PC-9 (cell line): ENCODE results near the gene SERPINE2. TPM values are rescaled to one million over a fixed set of nuclear protein-coding genes. Genes with fewer than 3 reads are reported as not detected.
A peak's percentile ranks its signal among the peaks of the same experiment; 100 is the strongest.

Experiments
- BruUV-seq: library from RNA; stranded (reverse); fragments of 400-500 nt; replicated peaks from 2 replicates; lab custom pipeline; 2021; lab: Mats Ljungman, UMichigan
- CTCF ChIA-PET: fragments of 300-600 bp; sonication (Branson Sonifier 250); formaldehyde crosslinking; loops from one replicate; lab custom pipeline; 2022; ENCODE audit warnings: antibody characterized with exemption; lab: Charles Lee
- POLR2A ChIA-PET: fragments of 300-600 bp; sonication (Branson Sonifier 250); formaldehyde crosslinking; loops from one replicate; lab custom pipeline; 2022; ENCODE audit warnings: antibody characterized with exemption; ENCODE audit not compliant: unreplicated experiment; lab: Charles Lee
- DNase-seq, 2 experiments: peaks; one replicate each; pipeline versions ENCODE4 v3.0.0 to v3.0.0-alpha.2; 2015 to 2022; ENCODE audit warnings: mixed read lengths in 1 of 2
- H2AFZ ChIP-seq: fragments of 200-600 bp; sonication (generic); 2 replicates; pipeline ENCODE4 v1.8.1; 2017; ENCODE audit warnings: antibody characterized with exemption
- H3F3A ChIP-seq: fragments of 200-600 bp; sonication (generic); 2 replicates; pipeline ENCODE4 v1.8.1; 2017; ENCODE audit warnings: antibody characterized with exemption, mild to moderate bottlenecking, low read depth; ENCODE audit not compliant: insufficient read depth
- H3K27ac ChIP-seq: fragments of 200-600 bp; sonication (generic); 2 replicates; pipeline ENCODE4 v1.6.1; 2016; ENCODE audit warnings: mixed run types
- H3K27me3 ChIP-seq: fragments of 200-600 bp; sonication (generic); 2 replicates; pipeline ENCODE4 v1.6.1; 2016; ENCODE audit warnings: low read depth, mixed run types; ENCODE audit not compliant: insufficient read depth
- H3K36me3 ChIP-seq: fragments of 200-600 bp; sonication (generic); 2 replicates; pipeline ENCODE4 v1.6.1; 2016; ENCODE audit warnings: low read depth, mixed run types
- H3K4me1 ChIP-seq: fragments of 200-600 bp; sonication (generic); replicated peaks from 2 replicates; pipeline ENCODE4 v1.6.1; 2016; ENCODE audit warnings: mixed run types; ENCODE audit not compliant: insufficient read depth
- H3K4me2 ChIP-seq: fragments of 200-600 bp; sonication (generic); 2 replicates; pipeline ENCODE4 v1.6.1; 2017; ENCODE audit warnings: mixed run types
- H3K4me3 ChIP-seq: fragments of 200-600 bp; sonication (generic); 2 replicates; pipeline ENCODE4 v1.6.1; 2016; ENCODE audit warnings: mixed run types
- H3K79me2 ChIP-seq: fragments of 200-600 bp; sonication (generic); 2 replicates; pipeline ENCODE4 v1.6.1; 2017; ENCODE audit warnings: low read depth, mixed run types
- H3K9me2 ChIP-seq: fragments of 200-600 bp; sonication (generic); 2 replicates; pipeline ENCODE4 v1.8.1; 2017; ENCODE audit warnings: mild to moderate bottlenecking; ENCODE audit not compliant: insufficient read depth
- H3K9me3 ChIP-seq: fragments of 200-600 bp; sonication (generic); 2 replicates; pipeline ENCODE4 v1.8.1; 2016; ENCODE audit warnings: low read depth; ENCODE audit not compliant: insufficient read depth
- H4K20me1 ChIP-seq: fragments of 200-600 bp; sonication (generic); 2 replicates; pipeline ENCODE4 v1.8.1; 2017; ENCODE audit not compliant: insufficient read depth
- CTCF ChIP-seq: fragments of 200-600 bp; sonication (generic); conservative IDR thresholded peaks from 2 replicates; pipeline ENCODE4 v1.6.1; 2017; ENCODE audit warnings: mixed run types, antibody characterized with exemption, mild to moderate bottlenecking, moderate library complexity
- EZH2 ChIP-seq: fragments of 200-600 bp; sonication (generic); IDR thresholded peaks from 2 replicates; pipeline ENCODE4 v1.8.0; 2017; ENCODE audit warnings: antibody characterized with exemption, low read depth
- intact Hi-C: fragments of 100-400 bp; cut with micrococcal nuclease; formaldehyde crosslinking; loops from one replicate; pipeline ENCODE4 v1.10.0; 2022; ENCODE audit not compliant: unreplicated experiment
- total RNA-seq: library from RNA; stranded (reverse); gene quantifications from 2 replicates; pipeline ENCODE4 v1.2.3, GENCODE V29; 2021

The SERPINE2 gene
- total RNA-seq, 1 experiment from 2014 or later = 110 TPM

DNA sequence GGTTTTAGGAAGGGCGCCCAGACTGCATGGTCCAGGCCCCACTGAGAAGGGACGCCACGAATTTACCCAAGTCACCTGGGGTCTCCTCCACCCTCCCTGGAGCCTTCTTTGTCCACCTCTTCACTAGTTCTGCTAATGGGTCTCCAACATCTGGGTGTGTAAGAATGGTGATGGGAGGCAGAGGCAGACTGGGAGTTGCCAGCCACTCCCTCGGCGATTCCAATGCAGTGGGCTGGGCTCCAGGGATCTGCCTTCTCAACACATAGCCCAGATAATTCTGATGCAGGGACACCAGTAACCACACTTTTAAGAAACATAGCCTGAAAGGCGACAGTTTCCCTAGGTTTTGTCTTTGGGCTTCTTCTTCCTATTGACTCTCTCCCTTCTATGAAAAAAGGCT lies 42.7 kb downstream of the SERPINE2 start:
- POLR2A ChIA-PET = no interaction called here
- Histone ChIP-seq H3K9me3 (peaks cover 8% of the 10 kb centered on the region; the same call in 1 of the 2 replicates), H3K27ac (no peak overlapping the region)

DNA sequence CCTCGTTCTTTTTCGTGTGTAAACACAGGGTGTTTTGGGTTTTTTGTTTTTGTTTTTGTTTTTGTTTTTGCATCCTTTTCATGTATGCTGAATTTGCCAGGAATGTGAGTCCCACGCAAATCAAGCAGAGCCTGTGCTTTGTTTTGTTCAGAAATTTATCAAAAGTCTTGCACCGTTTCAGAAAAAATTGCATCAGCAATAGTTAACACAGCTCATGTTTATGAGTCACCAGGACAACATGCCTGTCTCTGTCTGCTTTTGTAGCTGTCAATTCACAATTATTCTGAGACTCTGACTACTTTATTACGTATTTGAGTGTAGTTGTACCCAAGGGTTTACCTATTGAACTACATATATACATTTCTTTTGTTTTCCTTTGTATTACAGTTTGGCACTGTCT lies 43.5 kb downstream of the SERPINE2 start:
- Histone ChIP-seq H2AFZ (no peak overlapping the region), H3K4me1 (no peaks in the 10 kb centered on the region), H3K4me3 (no peak overlapping the region), H3K9me2 (no peaks in the 10 kb centered on the region), H4K20me1 (no peaks in the 10 kb centered on the region), H3K27ac (0 out of 2 replicates have a peak overlapping the region, but pooled peaks have one; percentile 2), H3K36me3 (peaks cover 29% of the 10 kb centered on the region), H3K4me2 (no peak overlapping the region), H3K9me3 (peaks cover 8% of the 10 kb centered on the region; the same call in 1 of the 2 replicates), H3K79me2 (no peaks in the 10 kb centered on the region), H3K27me3 (no peaks in the 10 kb centered on the region), H3F3A (no peaks in the 10 kb centered on the region; the same call in 1 of the 2 replicates)
- ChIA-PET POLR2A (no interaction called here), CTCF (interaction anchor here (0.6 to 3.2 kb wide), 6 partner anchors 25 to 1278 kb away, joined by 3 to 36 read pairs (median 6); no protein-coding TSS in a partner anchor)
- no peak for DNase-seq
- no TSS peak for BruUV-seq
- no peak for TF ChIP-seq EZH2
- no peak for TF ChIP-seq CTCF
- intact Hi-C loops = no loop called here

More for the DNA sequence above, 42.7 kb downstream of the SERPINE2 start:
- BruUV-seq = no TSS peak
- Histone ChIP-seq H4K20me1 (no peaks in the 10 kb centered on the region), H3K4me2 (no peak overlapping the region), H3K4me3 (no peak overlapping the region), H3K79me2 (no peaks in the 10 kb centered on the region), H2AFZ (no peak overlapping the region), H3K27me3 (no peaks in the 10 kb centered on the region), H3K36me3 (peaks cover 37% of the 10 kb centered on the region), H3K4me1 (no peaks in the 10 kb centered on the region), H3K9me2 (no peaks in the 10 kb centered on the region), H3F3A (no peaks in the 10 kb centered on the region; the same call in 1 of the 2 replicates)
- intact Hi-C loops = no loop called here
- DNase-seq = no peak
- no peak for TF ChIP-seq CTCF
- no peak for TF ChIP-seq EZH2
- CTCF ChIA-PET = interaction anchor here (0.8 kb wide), 1 partner anchor 781 kb away, joined by 3 read pairs; no protein-coding TSS in a partner anchor

GRCh38 chr2:223994562-223995162 lies 44.4 kb downstream of the SERPINE2 start:
- Histone ChIP-seq H3K36me3 (peaks cover 24% of the 10 kb centered on the region), H3K4me1 (no peaks in the 10 kb centered on the region)
- intact Hi-C loops = loop anchor here (5.0 kb wide), 2 partner anchors 148 to 373 kb away; no protein-coding TSS in a partner anchor

More at GRCh38 chr2:223994562-223995162, 44.4 kb downstream of the SERPINE2 start:
- ChIA-PET CTCF (interaction anchor here (1.8 to 3.2 kb wide), 4 partner anchors 25 to 292 kb away, joined by 22 to 55 read pairs (median 30); no protein-coding TSS in a partner anchor), POLR2A (interaction anchor here (0.5 kb wide), 1 partner anchor 227 kb away, joined by 13 read pairs; no protein-coding TSS in a partner anchor)
- Histone ChIP-seq H3K4me2 (no peak overlapping the region), H3K27ac (no peak overlapping the region), H3K4me3 (no peak overlapping the region), H3F3A (no peaks in the 10 kb centered on the region; the same call in 1 of the 2 replicates), H3K27me3 (no peaks in the 10 kb centered on the region), H2AFZ (no peak overlapping the region), H3K9me3 (peaks cover 8% of the 10 kb centered on the region; the same call in 1 of the 2 replicates), H3K9me2 (no peaks in the 10 kb centered on the region), H3K79me2 (no peaks in the 10 kb centered on the region), H4K20me1 (no peaks in the 10 kb centered on the region)
- BruUV-seq = no TSS peak
- TF ChIP-seq EZH2 = no peak
- TF ChIP-seq CTCF = no peak
- DNase-seq = no peak
